Activated CD4-positive, alpha-beta T cell treated with anti-CD3 and anti-CD28 coated beads, Interleukin-2, Interleukin-4, amounts not matched to agents 100 ng/mL and 50 ng/mL, durations not matched to agents 16 hours and 8 hours (primary cell): ENCODE results near the gene TMEM245.
A peak's percentile ranks its signal among the peaks of the same experiment; 100 is the strongest.

Experiments used
- DNase-seq: peaks from one replicate; pipeline ENCODE4 v3.0.0-alpha.2; 2020; ENCODE audit warnings: low spot score

The TMEM245 gene

DNA sequence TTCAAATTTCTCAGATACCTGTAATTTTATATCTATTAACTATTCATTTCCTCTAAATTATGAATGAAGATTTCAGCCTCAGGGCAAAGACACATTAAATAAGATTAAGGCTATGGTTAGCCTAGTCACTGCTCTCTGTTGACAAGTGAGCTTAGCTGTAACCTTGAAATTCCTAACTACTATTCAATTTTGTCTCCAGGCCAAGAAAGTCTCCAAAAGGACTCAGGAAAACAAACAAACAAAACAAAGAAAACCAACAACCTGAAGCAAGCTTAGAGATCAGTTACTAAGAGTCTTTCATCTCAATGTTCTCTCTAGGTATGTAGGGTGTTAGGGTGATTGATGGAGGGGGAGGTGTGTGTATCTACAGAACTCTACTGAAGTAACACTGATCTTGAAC is 96.9 kb downstream of the TMEM245 start:
- no peak for DNase-seq

GRCh38 chr9:109020581-109021511 is 98.9 kb downstream of the TMEM245 start:
- no peak for DNase-seq

- DNase-seq = no peak
Measured at GRCh38 chr9:109020113-109020512, 99.6 kb downstream of the TMEM245 start.

GRCh38 chr9:109019420-109019819 is 100.3 kb downstream of the TMEM245 start:
- DNase-seq = no peak

DNA sequence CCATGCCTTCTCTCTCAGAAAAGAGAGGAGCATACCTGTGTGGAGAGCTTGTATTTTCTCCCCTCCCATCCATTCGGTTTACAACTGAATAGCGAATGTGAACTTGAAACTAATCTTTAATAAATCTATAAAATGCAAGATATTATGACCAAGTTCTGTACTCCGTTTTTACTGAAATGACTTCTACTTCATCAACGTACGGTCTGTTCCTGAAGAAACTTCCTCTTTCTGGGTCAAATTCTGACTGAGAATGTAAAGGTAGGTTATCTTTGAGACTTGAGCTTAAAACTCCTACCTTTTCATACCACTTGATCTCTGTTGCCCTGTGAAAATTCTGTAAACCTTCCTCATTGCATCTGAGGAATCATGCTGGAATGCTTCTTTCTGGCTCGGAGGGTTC is 102.3 kb downstream of the TMEM245 start:
- DNase-seq = no peak

- no peak for DNase-seq
Measured at GRCh38 chr9:109017061-109017460, 102.7 kb downstream of the TMEM245 start.

DNA sequence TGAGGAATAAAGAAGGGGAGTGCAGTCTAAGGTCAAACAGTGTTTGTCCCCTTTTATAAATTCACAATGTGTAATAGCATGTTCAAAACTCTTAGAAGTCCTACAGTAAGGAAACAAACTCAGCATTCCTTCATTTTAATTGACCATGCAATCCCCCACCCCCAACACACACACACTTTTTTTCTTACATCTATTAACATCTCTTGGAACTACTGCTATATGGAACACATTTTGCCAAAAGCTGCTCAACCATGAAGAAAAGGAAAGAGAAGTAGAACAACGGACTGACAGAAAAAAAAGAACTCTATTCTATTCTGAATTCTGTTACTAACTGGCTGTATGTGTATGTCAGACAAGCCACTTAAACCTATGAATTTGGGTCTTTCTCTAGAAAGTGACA is 103.6 kb downstream of the TMEM245 start:
- no peak for DNase-seq

- DNase-seq = no peak
Measured at GRCh38 chr9:109014608-109015280, 105.0 kb downstream of the TMEM245 start.

DNA sequence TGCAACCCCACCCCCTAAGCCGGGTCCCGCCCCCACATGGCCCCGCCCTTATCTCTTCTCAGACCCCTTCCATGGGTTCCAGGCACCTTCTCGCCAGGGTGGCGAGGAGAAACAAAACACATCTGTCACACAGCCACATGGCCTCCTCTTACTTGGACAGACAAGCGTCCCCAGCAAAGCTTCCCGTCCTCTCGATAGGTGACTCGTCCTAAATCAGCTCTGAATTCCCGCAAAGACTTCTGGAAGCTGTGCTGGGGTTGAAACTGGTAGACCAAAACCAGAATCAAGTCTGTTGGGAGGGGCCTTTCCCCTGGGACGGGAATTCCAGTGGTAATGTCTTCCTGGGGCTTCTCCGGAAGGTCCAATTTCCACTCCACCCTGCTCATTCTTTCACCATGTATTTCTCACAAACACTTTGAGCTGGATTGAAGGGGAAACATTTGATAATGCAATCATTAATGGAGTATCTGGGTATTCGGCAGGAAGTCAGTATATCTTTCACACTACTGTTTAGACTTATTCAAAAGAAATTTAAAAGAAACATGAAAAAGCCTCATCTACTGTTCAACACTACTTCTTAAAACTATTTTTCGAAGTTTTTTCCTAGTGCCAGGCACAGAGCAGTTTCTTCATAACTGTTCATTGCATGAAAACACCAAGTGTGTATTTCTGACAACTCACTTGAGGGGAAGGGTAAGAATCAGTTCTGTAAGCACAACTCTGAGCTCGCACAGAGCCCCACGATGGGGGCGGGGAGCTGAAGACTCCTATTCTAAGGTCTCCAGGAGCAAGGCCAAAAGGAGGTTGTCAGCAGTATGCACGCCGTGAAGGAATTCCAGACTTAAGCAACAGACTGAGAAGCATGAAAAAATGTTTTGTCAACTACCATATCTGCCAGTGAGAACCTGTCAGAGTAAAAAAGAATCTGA is 105.8 kb downstream of the TMEM245 start:
- no peak for DNase-seq

DNA sequence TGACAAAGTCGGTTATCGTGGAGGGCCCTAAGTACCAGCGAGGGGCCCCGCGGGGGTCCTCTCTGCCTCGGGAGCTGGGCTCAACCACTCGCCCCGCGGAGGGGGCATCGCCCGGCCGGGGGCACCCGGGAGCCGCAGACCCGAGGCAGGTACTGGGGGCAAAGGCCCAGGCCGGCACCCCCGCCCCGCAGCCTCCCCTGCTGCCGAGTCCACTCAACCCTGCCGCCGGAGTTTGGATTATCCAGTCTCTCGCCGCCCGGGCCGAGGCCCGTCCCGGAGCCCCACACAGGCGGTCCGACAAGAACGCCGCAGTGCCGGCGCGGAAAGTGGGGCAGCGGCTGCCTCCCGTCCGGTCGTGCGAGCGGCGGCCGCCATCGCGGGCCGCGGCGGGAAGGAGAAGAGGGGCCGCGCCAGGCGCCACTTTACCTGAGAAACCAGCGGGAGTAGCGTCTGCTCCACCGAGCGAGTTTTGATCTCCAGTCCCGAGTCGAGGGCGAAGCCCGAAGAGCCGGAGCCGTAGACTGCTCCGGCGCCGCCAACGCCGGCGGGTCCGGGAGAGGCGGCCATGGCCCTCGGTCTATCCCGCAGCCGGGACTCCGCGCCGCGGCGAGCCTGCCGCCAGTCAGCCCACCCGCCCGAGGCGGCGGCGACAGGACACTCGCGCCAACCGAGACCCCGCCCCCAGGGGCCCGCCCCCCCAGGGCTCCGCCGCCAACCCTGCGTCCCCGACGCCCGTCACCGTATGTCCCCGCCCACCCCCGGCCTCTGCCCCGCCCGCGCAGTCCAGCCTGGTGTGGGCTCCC is 106.7 kb downstream of the TMEM245 start, which contains the start of gene CTNNAL1:
CTNNAL1 (minus strand) TSS at position 624 of the 803 bp plus-strand sequence; CDS start at position 567, 57 bp downstream.
- peak; percentile 89 for DNase-seq

DNA sequence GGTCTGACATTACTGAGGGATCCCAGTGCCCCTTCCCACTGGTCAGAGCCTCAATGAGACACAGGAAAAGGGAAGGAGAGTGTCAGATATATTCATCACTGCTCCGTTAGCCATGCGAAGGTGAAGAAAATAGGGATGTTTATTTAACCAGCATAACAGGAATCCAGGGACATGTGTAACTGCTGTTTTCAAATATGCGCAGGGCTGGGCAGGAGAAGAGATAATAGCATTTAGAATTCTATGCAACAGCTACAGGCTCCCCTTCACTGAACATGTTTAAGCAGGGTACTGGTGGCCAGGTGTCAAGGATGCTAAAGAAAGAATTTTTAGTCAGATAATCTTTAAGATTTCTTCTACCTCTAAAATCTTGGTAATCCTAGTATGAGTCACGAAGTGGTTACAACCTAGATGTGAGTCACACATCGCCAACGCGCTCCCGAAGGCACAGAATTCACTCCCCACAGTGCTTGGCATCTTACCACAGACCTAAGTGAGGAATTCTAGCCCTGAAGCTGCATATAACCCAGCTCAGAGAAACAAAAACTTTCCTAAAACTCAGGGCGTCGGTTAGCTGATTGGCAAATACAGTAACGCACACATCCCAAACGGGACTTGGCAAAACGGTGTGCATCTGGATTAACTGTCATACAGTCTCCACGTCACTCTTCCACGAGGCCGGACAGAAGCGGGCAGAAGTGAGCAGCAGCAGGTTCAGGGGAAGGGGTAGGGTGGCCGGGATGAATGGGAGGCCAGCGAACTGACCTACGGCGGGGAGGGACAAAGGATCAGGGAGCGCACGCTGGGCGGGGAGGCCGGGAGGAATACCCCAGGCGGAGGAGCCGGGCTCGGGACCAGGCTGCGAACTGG is 107.5 kb downstream of the TMEM245 start:
- DNase-seq = peak; percentile 69

GRCh38 chr9:109011231-109011671 is 108.5 kb downstream of the TMEM245 start:
- DNase-seq = no peak

DNA sequence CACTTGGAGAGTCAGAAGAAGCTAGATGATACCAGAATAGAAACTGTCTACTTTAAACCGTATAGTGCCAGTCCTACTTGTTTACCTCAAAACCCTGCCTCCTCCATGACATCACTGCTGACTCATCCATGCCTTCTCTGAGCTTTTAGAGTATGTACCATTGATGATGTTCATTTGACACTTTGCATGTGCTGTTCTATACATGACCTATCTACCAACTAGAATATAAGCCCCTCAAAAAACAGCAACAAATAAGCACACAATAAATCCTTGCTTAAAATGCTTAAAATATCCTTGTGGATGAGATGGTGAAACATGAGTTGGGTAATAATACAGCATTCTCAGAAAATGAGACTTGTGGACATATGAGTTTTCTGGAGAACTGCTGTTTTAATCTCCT is 109.0 kb downstream of the TMEM245 start:
- DNase-seq = peak; percentile 77

GRCh38 chr9:109005678-109006077 is 114.1 kb downstream of the TMEM245 start:
- no peak for DNase-seq

- no peak for DNase-seq
Measured at GRCh38 chr9:109003116-109003515, 116.6 kb downstream of the TMEM245 start.

DNA sequence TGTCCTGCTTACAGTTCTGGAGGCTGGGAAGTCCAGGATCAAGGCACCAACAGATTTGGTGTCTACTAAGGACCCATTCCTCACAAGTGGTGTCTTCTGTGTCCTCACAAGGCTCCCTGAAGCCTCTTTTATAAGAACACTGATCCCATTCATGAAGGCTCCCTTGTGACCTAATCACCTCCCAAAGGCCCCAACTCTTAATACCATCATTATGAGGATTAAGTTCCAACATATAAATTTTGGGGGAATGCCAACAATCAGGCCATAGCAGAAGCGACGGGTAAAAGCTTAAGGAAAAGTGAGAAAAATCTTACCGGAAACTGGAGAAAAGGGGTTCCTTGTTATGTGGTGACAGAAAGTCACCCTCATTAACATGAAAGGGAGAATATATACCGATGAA is 117.6 kb downstream of the TMEM245 start:
- DNase-seq = no peak

GRCh38 chr9:109001275-109001676 is 118.5 kb downstream of the TMEM245 start:
- peak; percentile 16 for DNase-seq

DNA sequence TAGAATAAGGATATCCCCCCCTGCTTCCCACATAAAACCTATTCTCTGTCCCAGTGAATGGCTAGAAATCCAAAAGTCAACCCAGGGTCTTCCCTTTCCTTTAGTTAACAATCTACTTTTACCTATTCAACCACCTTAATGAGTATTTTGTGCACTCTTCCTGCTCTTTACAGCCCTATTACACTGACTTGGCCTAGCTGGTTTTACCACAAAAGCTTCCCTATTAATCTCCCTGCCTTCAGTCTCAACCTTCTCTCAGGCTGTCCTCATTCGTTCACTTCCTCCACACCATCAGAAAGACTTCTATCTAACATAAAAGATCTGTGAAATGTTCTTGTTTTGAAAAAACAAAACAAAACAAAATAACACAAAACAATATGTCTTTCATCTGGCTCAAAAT is 122.6 kb downstream of the TMEM245 start:
- DNase-seq = no peak

- DNase-seq = no peak
Measured at GRCh38 chr9:108996643-108997042, 123.1 kb downstream of the TMEM245 start.

DNA sequence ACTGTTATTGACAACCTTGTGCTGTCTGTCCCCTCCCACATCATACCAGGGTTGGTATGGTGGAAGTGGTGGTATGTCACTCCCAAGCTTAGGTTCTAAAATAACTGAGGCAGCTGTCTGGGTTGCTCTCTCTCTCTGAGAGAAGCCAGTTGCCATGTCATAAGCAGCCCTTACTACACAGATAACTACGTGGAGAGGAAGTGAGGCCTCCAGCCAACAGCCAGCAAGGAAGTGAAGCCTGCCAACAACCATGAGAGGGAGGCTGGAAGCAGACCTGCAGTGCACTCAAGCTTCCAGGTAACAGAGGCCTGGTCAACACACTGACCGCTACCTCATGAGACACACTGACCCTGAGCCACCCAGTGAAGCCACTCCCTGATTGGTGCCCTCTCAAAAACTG is 125.1 kb downstream of the TMEM245 start:
- peak; percentile 26 for DNase-seq
